Thoracic aorta endothelial cell (primary cell): ENCODE measurements around the gene GPR148. TPM values are rescaled to one million over a fixed set of nuclear protein-coding genes. Genes with fewer than 3 reads are reported as not detected.

Experiments
- total RNA-seq: library from RNA; depleted of rRNA; stranded (reverse); fragments of >200 nt; gene quantifications from 2 replicates; pipeline ENCODE4 v1.2.3, GENCODE V29; 2012

Gene GPR148
- not detected in 2 replicates for total RNA-seq

GRCh38 chr2:130728549-130729316 is at the start of gene GPR148:
Gene GPR148, plus strand, starts transcription at chr2:130729070. Its CDS starts 82 bp downstream, at chr2:130729152.

DNA sequence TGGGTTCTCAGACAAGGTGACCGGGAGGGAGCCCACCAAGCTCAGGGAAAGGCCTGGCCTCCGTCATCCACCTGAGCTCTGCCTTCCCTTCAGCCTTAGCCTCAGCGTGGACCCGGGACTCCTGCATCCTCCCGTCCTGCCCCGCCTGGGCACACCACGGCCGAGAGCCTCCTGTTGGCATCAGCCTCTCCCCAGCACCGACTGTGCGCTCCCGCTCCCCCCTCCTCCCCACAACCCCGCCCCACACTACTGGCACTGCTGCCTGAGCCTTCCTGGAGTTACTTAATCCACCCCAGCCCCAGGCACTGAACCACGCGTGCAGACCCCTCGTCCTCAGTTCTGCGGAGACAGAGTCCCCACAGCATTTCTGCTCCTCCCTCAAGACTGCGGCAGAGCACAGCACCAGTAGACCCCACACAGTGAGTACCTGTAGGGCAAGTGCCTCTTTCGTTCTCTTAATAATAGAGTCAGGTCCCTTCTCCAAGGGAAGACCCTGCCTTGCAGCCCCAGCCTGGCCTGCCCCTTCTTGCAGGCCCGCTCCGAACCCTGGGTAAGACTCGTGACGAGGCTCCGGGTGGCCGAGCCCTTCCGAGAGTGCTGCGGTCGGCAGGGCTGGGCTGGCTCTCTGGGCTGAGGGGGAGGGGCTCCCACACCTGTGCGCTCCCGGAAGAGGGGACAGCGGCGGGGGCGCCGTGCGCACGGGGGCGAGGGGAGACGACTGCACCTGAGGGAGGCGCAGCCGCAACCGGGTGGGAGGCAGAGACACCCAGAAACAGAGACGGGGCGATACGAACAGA is 26.6 kb downstream of the GPR148 start, which contains the start of gene AMER3:
AMER3 (plus strand) TSS at position 285 of the 797 bp plus-strand sequence. CDS start 6,533 bp downstream, outside the sequence.

Other genes starting within 250 kb of the GPR148 start
- 0.07 and 0.66 TPM in 2 replicates for gene POTEI, start 219.7 kb upstream of the GPR148 start, total RNA-seq
- not detected in 2 replicates for gene CFC1B, start 207.8 kb upstream of the GPR148 start, total RNA-seq
- gene CFC1, start 129.5 kb upstream of the GPR148 start, total RNA-seq: not detected in 2 replicates
- gene POTEJ, start 117.6 kb upstream of the GPR148 start, total RNA-seq: not detected in 2 replicates
- not detected in 2 replicates for gene AMER3, start 26.5 kb downstream of the GPR148 start, total RNA-seq
- under 0.01 TPM in 1 of 2 replicates, not detected in the other for gene ARHGEF4, start 107.8 kb downstream of the GPR148 start, total RNA-seq